HG02623 (cell line): ENCODE measurements around the gene ZNF524.
A peak's percentile ranks its signal among the peaks of the same experiment; 100 is the strongest.
"Not testable (repeated sequence)": the region's sequence is repeated elsewhere in the genome, so short reads cannot be mapped to it uniquely, and the experiment has no call there.

ENCODE experiments used
- ATAC-seq: cut with Tn5 transposase; IDR thresholded peaks from one replicate; pipeline ENCODE4 v1.9.1; 2021; ENCODE audit warnings: moderate library complexity; ENCODE audit not compliant: unreplicated experiment

Gene ZNF524

GRCh38 chr19:55599842-55600661, at the start of gene ZNF524:
TSS of gene ZNF524 (plus strand) at chr19:55600288. CDS start at chr19:55602113, 1,825 bp downstream.
- peak; percentile 31 for ATAC-seq

GRCh38 chr19:55550321-55550650, 49.8 kb upstream of the ZNF524 start:
- no peak for ATAC-seq

GRCh38 chr19:55552206-55552605, 47.9 kb upstream of the ZNF524 start:
- no peak for ATAC-seq

- ATAC-seq: no peak
Measured at GRCh38 chr19:55552620-55553019, 47.5 kb upstream of the ZNF524 start.

- ATAC-seq: no peak
Measured at GRCh38 chr19:55553217-55554182, 46.6 kb upstream of the ZNF524 start.

- no peak for ATAC-seq
Measured at GRCh38 chr19:55554302-55554701, 45.8 kb upstream of the ZNF524 start.

- no peak for ATAC-seq
Measured at GRCh38 chr19:55554741-55555152, 45.3 kb upstream of the ZNF524 start.

- no peak for ATAC-seq
Measured at GRCh38 chr19:55559684-55560083, 40.4 kb upstream of the ZNF524 start.

- ATAC-seq: no peak
Measured at GRCh38 chr19:55563261-55563690, 36.8 kb upstream of the ZNF524 start.

GRCh38 chr19:55566823-55567222, 33.3 kb upstream of the ZNF524 start:
- no peak for ATAC-seq

GRCh38 chr19:55567708-55568328, 32.3 kb upstream of the ZNF524 start:
- no peak for ATAC-seq

GRCh38 chr19:55569477-55569876, 30.6 kb upstream of the ZNF524 start:
- ATAC-seq: not testable (repeated sequence)

GRCh38 chr19:55573929-55574328, 26.2 kb upstream of the ZNF524 start:
- ATAC-seq: not testable (repeated sequence)

GRCh38 chr19:55576746-55577145, 23.3 kb upstream of the ZNF524 start:
- no peak for ATAC-seq

- ATAC-seq: no peak
Measured at GRCh38 chr19:55578031-55578760, 21.9 kb upstream of the ZNF524 start.

GRCh38 chr19:55578761-55579747, 21.0 kb upstream of the ZNF524 start:
- ATAC-seq: no peak

GRCh38 chr19:55579766-55580621, 20.1 kb upstream of the ZNF524 start:
- no peak for ATAC-seq

- no peak for ATAC-seq
Measured at GRCh38 chr19:55580628-55581144, 19.4 kb upstream of the ZNF524 start, which contains the start of gene ZNF579. TSS of gene ZNF579 (minus strand) at chr19:55580848. CDS start at chr19:55579639, 1,209 bp downstream.
